Keratinocyte (primary cell): ENCODE results near the gene LAS1L. TPM values are rescaled to one million over a fixed set of nuclear protein-coding genes. Genes with fewer than 3 reads are reported as not detected.

Source experiments
- DNase-seq: peaks from one replicate; pipeline ENCODE4 v3.0.0-alpha.2; 2011; ENCODE audit warnings: low read depth, missing footprints, low spot score
- FAIRE-seq: peaks from 2 replicates; lab custom pipeline; 2011; peaks lifted over from hg19 to GRCh38; lab: Jason Lieb, UNC
- H2AFZ ChIP-seq: 2 replicates; pipeline ENCODE4 v1.6.0; 2012; ENCODE audit warnings: low read length, control low read depth, inconsistent platforms; ENCODE audit not compliant: control insufficient read depth
- H3K27ac ChIP-seq: 2 replicates; pipeline ENCODE4 v1.5.1; 2011; ENCODE audit warnings: low read length; ENCODE audit not compliant: control insufficient read depth, insufficient read depth
- H3K27me3 ChIP-seq: 3 replicates; pipeline ENCODE4 v1.6.0; 2011; ENCODE audit warnings: low read length; ENCODE audit not compliant: control insufficient read depth, insufficient read depth; ENCODE audit errors: extremely low read depth
- H3K36me3 ChIP-seq, 2 experiments: 2 replicates in 1 of 2; 3 replicates in 1 of 2; pipeline ENCODE4 v1.5.1; 2011; ENCODE audit warnings: low read length in 2 of 2, mild to moderate bottlenecking in 1 of 2; ENCODE audit not compliant: control insufficient read depth in 2 of 2, insufficient read depth in 2 of 2; ENCODE audit errors: extremely low read depth in 1 of 2
- H3K4me1 ChIP-seq: 3 replicates; pipeline ENCODE4 v1.5.1; 2011; ENCODE audit warnings: low read length; ENCODE audit not compliant: control insufficient read depth, insufficient read depth; ENCODE audit errors: extremely low read depth
- H3K4me2 ChIP-seq: 3 replicates; pipeline ENCODE4 v1.6.0; 2011; ENCODE audit warnings: low read depth, low read length; ENCODE audit not compliant: control insufficient read depth, insufficient read depth; ENCODE audit errors: extremely low read depth
- H3K4me3 ChIP-seq, 3 experiments: fragments of 200-600 bp in 1 of 3; sonication (generic) in 1 of 3; 2 replicates in 2 of 3; 3 replicates in 1 of 3; pipeline ENCODE4 v1.5.1; 2011 to 2016; ENCODE audit warnings: low read length in 3 of 3, mild to moderate bottlenecking in 3 of 3, control low read depth in 2 of 3, inconsistent platforms in 1 of 3, low read depth in 1 of 3, mixed read lengths in 1 of 3, mixed run types in 1 of 3, moderate library complexity in 1 of 3; ENCODE audit not compliant: control insufficient read depth in 2 of 3, insufficient read depth in 2 of 3; ENCODE audit errors: extremely low read depth in 1 of 3
- H3K79me2 ChIP-seq: 2 replicates; pipeline ENCODE4 v1.6.0; 2012; ENCODE audit warnings: low read length; ENCODE audit not compliant: control insufficient read depth, insufficient read depth
- H3K9ac ChIP-seq: 3 replicates; pipeline ENCODE4 v1.6.0; 2011; ENCODE audit warnings: low read length; ENCODE audit not compliant: control insufficient read depth, insufficient read depth; ENCODE audit errors: extremely low read depth
- H3K9me1 ChIP-seq: 3 replicates; pipeline ENCODE4 v1.6.0; 2011; ENCODE audit warnings: low read length; ENCODE audit not compliant: control insufficient read depth, insufficient read depth; ENCODE audit errors: extremely low read depth
- H3K9me3 ChIP-seq: 2 replicates; pipeline ENCODE4 v1.5.1; 2012; ENCODE audit warnings: low read depth, low read length; ENCODE audit not compliant: control insufficient read depth
- H4K20me1 ChIP-seq: 3 replicates; pipeline ENCODE4 v1.6.0; 2011; ENCODE audit warnings: low read length; ENCODE audit not compliant: control insufficient read depth, insufficient read depth; ENCODE audit errors: extremely low read depth
- EZH2 ChIP-seq: IDR thresholded peaks from one replicate; pipeline ENCODE4 v1.6.1; 2012; ENCODE audit warnings: inconsistent platforms, mild to moderate bottlenecking, low read length, moderate library complexity
- dilution Hi-C: fragments of 300-500 bp; cut with MboI; formaldehyde crosslinking; loops from one replicate; pipeline ENCODE4 v1.7.0; 2020; ENCODE audit warnings: low sequenced_read_pairs; ENCODE audit not compliant: extremely low pct_ligation_motif_present
- polyA minus RNA-seq, 3 experiments: library from RNA; depleted of rRNA, polyadenylated mRNA; stranded (reverse); fragments of >200 nt; gene quantifications; 1 replicate in 1 of 3; 2 replicates in 1 of 3; 3 replicates in 1 of 3; pipeline ENCODE4 v1.2.3, GENCODE V29; 2011
- polyA plus RNA-seq, 5 experiments: library from polyadenylated mRNA; depleted of rRNA in 3 of 5; stranded (reverse) in 3 of 5; stranded (forward) in 1 of 5; unstranded in 1 of 5; fragments of >200 nt; gene quantifications; 1 replicate in 1 of 5; 2 replicates in 3 of 5; 3 replicates in 1 of 5; pipeline versions ENCODE4 v1.2.1 to v1.2.3, GENCODE V29; 2011 to 2012; ENCODE audit warnings: missing spikeins in 2 of 5, low read depth in 1 of 5, low replicate concordance in 1 of 5
- TF ChIP-seq, protein P1 (sequence below), 3 experiments: IDR thresholded peaks in 1 of 3; conservative IDR thresholded peaks in 1 of 3; optimal IDR thresholded peaks in 1 of 3; 2 replicates in 2 of 3; 3 replicates in 1 of 3; pipeline versions ENCODE3 to v1.5.1; 2011; ENCODE audit warnings: low read length in 3 of 3, mild to moderate bottlenecking in 3 of 3, moderate library complexity in 2 of 3, control low read depth in 1 of 3, inconsistent platforms in 1 of 3; ENCODE audit not compliant: insufficient read depth in 2 of 3; ENCODE audit errors: extremely low read depth in 1 of 3

Gene LAS1L
- polyA plus RNA-seq (40.4 to 44.8 TPM (median 41.1 TPM) in 3 replicates), polyA minus RNA-seq (24.8 to 33.7 TPM (median 32.5 TPM) in 3 replicates)
- 19.9 TPM for polyA plus RNA-seq (2011; ENCODE audit: low read depth)
- polyA plus RNA-seq (2011; cell fraction: cytosol; rRNA removed), result 36.5 and 44.3 TPM in 2 replicates
- polyA plus RNA-seq (2011; cell fraction: nucleus; rRNA removed), result 58.0 and 65.5 TPM in 2 replicates
- polyA plus RNA-seq (2012; ENCODE audit: low replicate concordance), result 22.8 and 44.3 TPM in 2 replicates
- 18.2 TPM for polyA minus RNA-seq (2011; cell fraction: cytosol; rRNA and poly(A)+ RNA removed)
- polyA minus RNA-seq (2011; cell fraction: nucleus; rRNA and poly(A)+ RNA removed), result 16.9 and 26.8 TPM in 2 replicates

DNA sequence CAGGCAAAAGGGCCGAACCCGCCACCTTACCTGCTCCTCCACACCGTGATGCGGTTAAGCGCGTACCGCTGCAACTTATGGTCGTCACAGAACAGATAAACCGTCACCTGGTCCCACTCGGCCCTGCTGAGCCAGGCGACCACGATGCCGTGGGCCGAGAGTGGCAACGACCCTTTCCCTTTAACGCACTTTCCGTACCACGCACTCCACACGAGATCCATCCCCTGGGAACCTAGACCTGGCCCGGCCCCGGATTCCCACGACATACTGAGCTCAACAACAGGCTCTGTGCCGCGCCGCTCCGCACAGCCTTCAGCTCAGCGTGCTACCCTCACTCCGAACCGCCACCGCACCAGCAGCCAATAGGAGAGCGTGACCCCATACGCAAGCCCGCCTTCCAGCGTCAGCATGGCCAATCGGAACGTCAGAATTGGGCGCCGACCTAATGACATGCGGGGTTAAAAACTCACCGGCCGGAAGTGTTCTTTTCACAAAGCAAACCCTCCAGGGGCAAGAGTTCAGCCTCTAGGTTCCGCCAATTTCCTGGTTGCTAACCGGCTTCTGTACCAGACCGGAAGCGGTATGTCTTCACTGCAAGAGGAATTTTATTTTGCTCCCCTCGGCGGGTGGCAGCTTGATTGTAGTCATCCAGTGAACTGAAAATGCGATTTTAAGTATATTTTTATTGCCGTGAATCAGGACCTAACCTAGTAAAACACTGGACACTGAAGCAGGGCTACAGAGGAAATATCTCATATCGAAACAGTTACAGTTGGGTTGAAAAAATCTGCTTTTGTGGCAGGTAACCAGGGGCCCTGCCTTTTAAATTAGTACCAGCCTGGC lies at the start of gene LAS1L:
Gene LAS1L, minus strand, starts transcription at position 338 of the 843 bp plus-strand sequence. Its CDS starts 72 bp downstream, at position 266.
- dilution Hi-C loops, result no loop called here
- no peaks in the 10 kb centered on the region for H3K27me3 ChIP-seq
- H3K4me3 ChIP-seq, result peak within 1 kb of the TSS; percentile 70 to 87 (median 77)
- peaks cover 3% of the 10 kb centered on the region for H4K20me1 ChIP-seq
- H3K9ac ChIP-seq, result peak within 1 kb of the TSS; percentile 86
- peaks cover 2% of the 10 kb centered on the region for H3K9me1 ChIP-seq
- no peak for TF ChIP-seq EZH2
- TF ChIP-seq, protein P1, sequence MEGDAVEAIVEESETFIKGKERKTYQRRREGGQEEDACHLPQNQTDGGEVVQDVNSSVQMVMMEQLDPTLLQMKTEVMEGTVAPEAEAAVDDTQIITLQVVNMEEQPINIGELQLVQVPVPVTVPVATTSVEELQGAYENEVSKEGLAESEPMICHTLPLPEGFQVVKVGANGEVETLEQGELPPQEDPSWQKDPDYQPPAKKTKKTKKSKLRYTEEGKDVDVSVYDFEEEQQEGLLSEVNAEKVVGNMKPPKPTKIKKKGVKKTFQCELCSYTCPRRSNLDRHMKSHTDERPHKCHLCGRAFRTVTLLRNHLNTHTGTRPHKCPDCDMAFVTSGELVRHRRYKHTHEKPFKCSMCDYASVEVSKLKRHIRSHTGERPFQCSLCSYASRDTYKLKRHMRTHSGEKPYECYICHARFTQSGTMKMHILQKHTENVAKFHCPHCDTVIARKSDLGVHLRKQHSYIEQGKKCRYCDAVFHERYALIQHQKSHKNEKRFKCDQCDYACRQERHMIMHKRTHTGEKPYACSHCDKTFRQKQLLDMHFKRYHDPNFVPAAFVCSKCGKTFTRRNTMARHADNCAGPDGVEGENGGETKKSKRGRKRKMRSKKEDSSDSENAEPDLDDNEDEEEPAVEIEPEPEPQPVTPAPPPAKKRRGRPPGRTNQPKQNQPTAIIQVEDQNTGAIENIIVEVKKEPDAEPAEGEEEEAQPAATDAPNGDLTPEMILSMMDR (optimal IDR thresholded peaks at IDR 0.05 in 1 of 3, IDR thresholded peaks at IDR 0.05 in 1 of 3, conservative IDR thresholded peaks at IDR 0.05 in 1 of 3; ENCODE audit: extremely low read depth in 1 of 3, insufficient read depth in 2 of 3, low read length in 3 of 3), result no peak
- H3K36me3 ChIP-seq, result peaks cover 0 to 2% of the 10 kb centered on the region in 2 experiments
- H3K79me2 ChIP-seq, result peaks cover 28% of the 10 kb centered on the region
- no peaks in the 10 kb centered on the region for H3K9me3 ChIP-seq
- peak within 1 kb of the TSS; percentile 73 for H3K27ac ChIP-seq
- H3K4me2 ChIP-seq, result peak within 1 kb of the TSS; percentile 73
- peak; percentile 59 for DNase-seq
- H3K4me1 ChIP-seq, result peaks cover 11% of the 10 kb centered on the region
- peak within 1 kb of the TSS; percentile 83 for H2AFZ ChIP-seq
- peak; percentile 75 for FAIRE-seq

DNA sequence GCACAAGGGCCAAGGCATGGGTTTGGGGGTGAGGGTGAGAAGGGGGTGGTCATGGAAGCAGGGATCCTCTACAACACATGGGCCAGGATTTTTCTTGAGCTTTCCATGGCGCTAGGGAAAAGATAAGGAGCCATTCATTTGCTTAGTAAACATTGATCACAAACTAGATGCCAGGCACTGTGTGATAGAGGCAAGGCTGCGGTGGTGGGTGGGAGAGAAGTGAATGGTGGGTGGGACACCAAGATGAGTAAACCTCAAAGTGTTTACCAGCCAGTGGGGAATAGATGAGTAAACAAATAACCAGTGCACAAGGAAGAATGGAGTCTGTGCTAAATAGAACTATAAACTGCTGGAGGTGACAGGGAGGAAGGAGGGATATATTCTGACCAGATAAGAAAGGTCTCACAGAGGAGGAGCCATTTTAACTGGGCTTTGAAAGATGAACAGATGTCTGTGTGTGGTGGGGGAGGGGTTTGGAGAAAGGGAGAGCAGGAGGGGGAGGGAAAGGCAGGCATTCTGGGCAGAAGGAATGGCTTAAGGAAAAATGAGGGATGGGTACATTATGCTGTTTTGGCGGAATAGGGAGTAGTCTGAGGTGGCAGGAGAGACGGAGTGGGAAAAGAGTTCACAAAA lies 48.0 kb upstream of the LAS1L start:
- H3K36me3 ChIP-seq, result no peaks in the 10 kb centered on the region
- H3K4me1 ChIP-seq, result peaks cover 4% of the 10 kb centered on the region
- H3K9me3 ChIP-seq, result no peaks in the 10 kb centered on the region
- no peaks in the 10 kb centered on the region for H3K9me1 ChIP-seq
- no peaks in the 10 kb centered on the region for H4K20me1 ChIP-seq
- DNase-seq (no peak), FAIRE-seq (no peak)
- H2AFZ ChIP-seq, result no peak overlapping the region
- H3K4me3 ChIP-seq, result no peak overlapping the region
- no peak overlapping the region for H3K4me2 ChIP-seq
- H3K27ac ChIP-seq, result no peak overlapping the region
- dilution Hi-C loops, result no loop called here
- H3K9ac ChIP-seq, result no peak overlapping the region
- H3K27me3 ChIP-seq, result no peaks in the 10 kb centered on the region
- no peaks in the 10 kb centered on the region for H3K79me2 ChIP-seq
- TF ChIP-seq, protein P1 (optimal IDR thresholded peaks at IDR 0.05 in 1 of 3, IDR thresholded peaks at IDR 0.05 in 1 of 3, conservative IDR thresholded peaks at IDR 0.05 in 1 of 3; ENCODE audit: extremely low read depth in 1 of 3, insufficient read depth in 2 of 3, low read length in 3 of 3), result no peak
- TF ChIP-seq EZH2, result no peak
